MM.1S (cell line): ENCODE data around the gene LRRTM4.
"Not testable (repeated sequence)": the region's sequence is repeated elsewhere in the genome, so short reads cannot be mapped to it uniquely, and the experiment has no call there.

ENCODE experiments used
- EZH2 ChIP-seq: fragments of 300-600 bp; sonication (generic); optimal IDR thresholded peaks from 2 replicates; pipeline ENCODE3; 2017; ENCODE audit warnings: low read depth, mild to moderate bottlenecking, antibody characterized with exemption, low read length, mixed read lengths
- TF ChIP-seq, protein P1 (sequence below): fragments of 300-600 bp; sonication (generic); IDR thresholded peaks from 2 replicates; pipeline ENCODE4 v1.5.1; 2016; ENCODE audit warnings: antibody characterized with exemption, low read length, mixed read lengths

- TF ChIP-seq, protein P1, sequence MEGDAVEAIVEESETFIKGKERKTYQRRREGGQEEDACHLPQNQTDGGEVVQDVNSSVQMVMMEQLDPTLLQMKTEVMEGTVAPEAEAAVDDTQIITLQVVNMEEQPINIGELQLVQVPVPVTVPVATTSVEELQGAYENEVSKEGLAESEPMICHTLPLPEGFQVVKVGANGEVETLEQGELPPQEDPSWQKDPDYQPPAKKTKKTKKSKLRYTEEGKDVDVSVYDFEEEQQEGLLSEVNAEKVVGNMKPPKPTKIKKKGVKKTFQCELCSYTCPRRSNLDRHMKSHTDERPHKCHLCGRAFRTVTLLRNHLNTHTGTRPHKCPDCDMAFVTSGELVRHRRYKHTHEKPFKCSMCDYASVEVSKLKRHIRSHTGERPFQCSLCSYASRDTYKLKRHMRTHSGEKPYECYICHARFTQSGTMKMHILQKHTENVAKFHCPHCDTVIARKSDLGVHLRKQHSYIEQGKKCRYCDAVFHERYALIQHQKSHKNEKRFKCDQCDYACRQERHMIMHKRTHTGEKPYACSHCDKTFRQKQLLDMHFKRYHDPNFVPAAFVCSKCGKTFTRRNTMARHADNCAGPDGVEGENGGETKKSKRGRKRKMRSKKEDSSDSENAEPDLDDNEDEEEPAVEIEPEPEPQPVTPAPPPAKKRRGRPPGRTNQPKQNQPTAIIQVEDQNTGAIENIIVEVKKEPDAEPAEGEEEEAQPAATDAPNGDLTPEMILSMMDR, result not testable (repeated sequence)
- not testable (repeated sequence) for TF ChIP-seq EZH2
Measured at GRCh38 chr2:77095525-77095924, 426.7 kb downstream of the LRRTM4 start.
